ENCODE results near the gene NYNRIN. TPM values are rescaled to one million over a fixed set of nuclear protein-coding genes. Genes with fewer than 3 reads are reported as not detected.
A peak's percentile ranks its signal among the peaks of the same experiment; 100 is the strongest.

NYNRIN gene
- total and polyA plus RNA-seq, 2 experiments from 2014 or later = 3.1 to 20.0 TPM

GRCh38 chr14:24416932-24417619, 18.3 kb downstream of the NYNRIN start:
- no peak overlapping the region for H2AFZ ChIP-seq
- peak; percentile 12 for DNase-seq (ENCODE audit: low spot score)
- H3F3A ChIP-seq (replicated peaks; ENCODE audit: low read depth) = no peaks in the 10 kb centered on the region
- H3K4me3 ChIP-seq = no peak overlapping the region
- H3K27me3 ChIP-seq (ENCODE audit: insufficient read depth) = peaks cover 15% of the 10 kb centered on the region
- Mint-ChIP-seq H3K9me3 (peaks cover 2% of the 10 kb centered on the region; the same call in 1 of the 3 replicates), H3K27me3 (ENCODE audit: insufficient read depth, low read depth, poor library complexity) (peaks cover 9% of the 10 kb centered on the region), H3K4me1 (peaks cover 2% of the 10 kb centered on the region; the same call in 1 of the 3 replicates), H3K27ac (no peak overlapping the region), H3K36me3 (ENCODE audit: low read depth) (peaks cover 5% of the 10 kb centered on the region; the same call in 1 of the 3 replicates), H3K4me3 (no peak overlapping the region)
- no peak overlapping the region for H3K27ac ChIP-seq (ENCODE audit: low read depth)
- H4K20me1 ChIP-seq (replicated peaks; ENCODE audit: insufficient read depth) = no peaks in the 10 kb centered on the region
- H3K4me1 ChIP-seq (ENCODE audit: insufficient read depth) = no peaks in the 10 kb centered on the region
- H3K79me2 ChIP-seq (replicated peaks; ENCODE audit: insufficient read depth) = no peaks in the 10 kb centered on the region
- H3K36me3 ChIP-seq (ENCODE audit: insufficient read depth) = no peaks in the 10 kb centered on the region
- H3K4me2 ChIP-seq = no peak overlapping the region
- no peak; the same call in 2 of the 3 replicates for ATAC-seq
- H3K9me2 ChIP-seq (ENCODE audit: insufficient read depth) = no peaks in the 10 kb centered on the region
- no peak for TF ChIP-seq CREB1 (CRISPR knock-in tag; IDR thresholded peaks at IDR 0.05; ENCODE audit: low read depth)
- TF ChIP-seq CTCF (conservative IDR thresholded peaks at IDR 0.05; ENCODE audit: low read depth in 2 of 2) = no peak

- ATAC-seq (no peak), DNase-seq (ENCODE audit: low spot score) (no peak)
- Histone ChIP-seq H2AFZ (no peak overlapping the region), H3K4me3 (no peak overlapping the region), H3K27me3 (ENCODE audit: insufficient read depth) (peaks cover 24% of the 10 kb centered on the region), H4K20me1 (replicated peaks; ENCODE audit: insufficient read depth) (no peaks in the 10 kb centered on the region), H3K79me2 (replicated peaks; ENCODE audit: insufficient read depth) (no peaks in the 10 kb centered on the region), H3K4me1 (ENCODE audit: insufficient read depth) (no peaks in the 10 kb centered on the region), H3K27ac (ENCODE audit: low read depth) (no peak overlapping the region), H3K4me2 (no peak overlapping the region), H3K9me2 (ENCODE audit: insufficient read depth) (no peaks in the 10 kb centered on the region), H3F3A (replicated peaks; ENCODE audit: low read depth) (no peaks in the 10 kb centered on the region), H3K36me3 (ENCODE audit: insufficient read depth) (no peaks in the 10 kb centered on the region)
- no peak overlapping the region; the same call in 1 of the 2 replicates for H3K27ac Mint-ChIP-seq
- H3K27me3 Mint-ChIP-seq (ENCODE audit: insufficient read depth, low read depth, poor library complexity) = peaks cover 7% of the 10 kb centered on the region
- peaks cover 2% of the 10 kb centered on the region; the same call in 1 of the 3 replicates for H3K4me1 Mint-ChIP-seq
- TF ChIP-seq, protein P1, sequence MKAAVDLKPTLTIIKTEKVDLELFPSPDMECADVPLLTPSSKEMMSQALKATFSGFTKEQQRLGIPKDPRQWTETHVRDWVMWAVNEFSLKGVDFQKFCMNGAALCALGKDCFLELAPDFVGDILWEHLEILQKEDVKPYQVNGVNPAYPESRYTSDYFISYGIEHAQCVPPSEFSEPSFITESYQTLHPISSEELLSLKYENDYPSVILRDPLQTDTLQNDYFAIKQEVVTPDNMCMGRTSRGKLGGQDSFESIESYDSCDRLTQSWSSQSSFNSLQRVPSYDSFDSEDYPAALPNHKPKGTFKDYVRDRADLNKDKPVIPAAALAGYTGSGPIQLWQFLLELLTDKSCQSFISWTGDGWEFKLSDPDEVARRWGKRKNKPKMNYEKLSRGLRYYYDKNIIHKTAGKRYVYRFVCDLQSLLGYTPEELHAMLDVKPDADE (IDR thresholded peaks at IDR 0.05) = no peak
- TF ChIP-seq EZH2phosphoT487 (IDR thresholded peaks at IDR 0.05; ENCODE audit: unreplicated experiment) = no peak
- no peak for TF ChIP-seq NANOG (IDR thresholded peaks at IDR 0.05; ENCODE audit: borderline replicate concordance)
- no peak for TF ChIP-seq EZH2 (IDR thresholded peaks at IDR 0.05; ENCODE audit: low read depth, unreplicated experiment)
- no peak for TF ChIP-seq ZNF462 (CRISPR knock-in tag; IDR thresholded peaks at IDR 0.05)
- TF ChIP-seq ZNF114 (CRISPR knock-in tag; IDR thresholded peaks at IDR 0.05) = no peak
- TF ChIP-seq ZNF331 (CRISPR knock-in tag; IDR thresholded peaks at IDR 0.05; ENCODE audit: low read depth) = no peak
- H3K36me3 Mint-ChIP-seq (ENCODE audit: low read depth) = peaks cover 5% of the 10 kb centered on the region; the same call in 1 of the 3 replicates
- peaks cover 2% of the 10 kb centered on the region; the same call in 1 of the 3 replicates for H3K9me3 Mint-ChIP-seq
- H3K4me3 Mint-ChIP-seq = no peak overlapping the region
Observed at GRCh38 chr14:24417832-24418491, 19.2 kb downstream of the NYNRIN start.

Data from GM23338 (cell line).